ENCODE data around the gene GRK2.

The GRK2 gene

DNA sequence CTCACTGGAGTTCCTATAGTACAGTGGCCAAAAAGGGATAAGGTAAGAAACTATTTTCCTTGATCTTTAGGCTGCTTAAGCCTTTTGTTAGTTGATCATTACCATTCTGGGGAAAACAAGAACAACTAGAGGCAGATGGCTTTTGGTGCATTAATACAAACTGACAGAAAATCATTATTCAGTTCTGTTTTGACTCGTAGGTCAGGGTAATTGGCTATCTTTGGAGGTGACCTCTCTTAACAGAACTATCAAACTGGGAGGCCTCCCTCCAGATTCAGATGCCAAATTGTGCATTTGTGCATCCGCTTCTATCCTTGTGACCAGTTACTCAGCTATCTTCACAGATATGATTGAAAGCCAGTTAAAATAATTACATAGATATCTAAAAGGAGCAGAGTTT is 23.2 kb upstream of the GRK2 start:
- Histone ChIP-seq H3K27me3 (replicated peaks) (no peaks in the 10 kb centered on the region), H3K27ac (no peak overlapping the region), H3K4me3 (ENCODE audit: low read depth, low read length) (no peak overlapping the region), H3K36me3 (replicated peaks) (peaks cover 59% of the 10 kb centered on the region)
- TF ChIP-seq, protein P1, sequence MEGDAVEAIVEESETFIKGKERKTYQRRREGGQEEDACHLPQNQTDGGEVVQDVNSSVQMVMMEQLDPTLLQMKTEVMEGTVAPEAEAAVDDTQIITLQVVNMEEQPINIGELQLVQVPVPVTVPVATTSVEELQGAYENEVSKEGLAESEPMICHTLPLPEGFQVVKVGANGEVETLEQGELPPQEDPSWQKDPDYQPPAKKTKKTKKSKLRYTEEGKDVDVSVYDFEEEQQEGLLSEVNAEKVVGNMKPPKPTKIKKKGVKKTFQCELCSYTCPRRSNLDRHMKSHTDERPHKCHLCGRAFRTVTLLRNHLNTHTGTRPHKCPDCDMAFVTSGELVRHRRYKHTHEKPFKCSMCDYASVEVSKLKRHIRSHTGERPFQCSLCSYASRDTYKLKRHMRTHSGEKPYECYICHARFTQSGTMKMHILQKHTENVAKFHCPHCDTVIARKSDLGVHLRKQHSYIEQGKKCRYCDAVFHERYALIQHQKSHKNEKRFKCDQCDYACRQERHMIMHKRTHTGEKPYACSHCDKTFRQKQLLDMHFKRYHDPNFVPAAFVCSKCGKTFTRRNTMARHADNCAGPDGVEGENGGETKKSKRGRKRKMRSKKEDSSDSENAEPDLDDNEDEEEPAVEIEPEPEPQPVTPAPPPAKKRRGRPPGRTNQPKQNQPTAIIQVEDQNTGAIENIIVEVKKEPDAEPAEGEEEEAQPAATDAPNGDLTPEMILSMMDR (IDR thresholded peaks at IDR 0.05; ENCODE audit: low read depth, low read length, missing control alignments): no peak
- DNase-seq: no peak
- in situ Hi-C loops (cut with HindIII; ENCODE audit: low pct_ligation_motif_present, low sequenced_read_pairs): no loop called here

DNA sequence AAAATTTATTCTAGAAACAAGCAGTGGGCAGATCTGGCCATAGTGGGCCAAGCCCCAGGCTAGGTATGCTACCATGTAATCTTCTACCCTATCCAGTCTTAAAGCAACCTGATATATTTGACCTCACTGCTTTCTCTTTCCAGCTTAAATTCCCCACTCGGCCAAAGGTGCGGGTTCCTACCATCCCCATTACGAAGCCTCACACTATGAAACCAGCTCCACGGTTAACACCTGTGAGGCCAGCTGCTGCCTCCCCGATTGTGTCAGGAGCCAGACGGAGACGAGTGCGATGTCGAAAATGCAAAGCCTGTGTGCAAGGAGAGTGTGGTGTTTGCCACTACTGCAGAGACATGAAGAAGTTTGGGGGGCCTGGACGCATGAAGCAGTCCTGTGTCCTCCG is 21.2 kb upstream of the GRK2 start:
- in situ Hi-C loops (cut with HindIII; ENCODE audit: low pct_ligation_motif_present, low sequenced_read_pairs): no loop called here
- Histone ChIP-seq H3K27ac (no peak overlapping the region), H3K27me3 (replicated peaks) (no peaks in the 10 kb centered on the region), H3K36me3 (replicated peaks) (peaks cover 78% of the 10 kb centered on the region), H3K4me3 (ENCODE audit: low read depth, low read length) (no peak overlapping the region)
- TF ChIP-seq, protein P1 (IDR thresholded peaks at IDR 0.05; ENCODE audit: low read depth, low read length, missing control alignments): no peak
- no peak for DNase-seq

DNA sequence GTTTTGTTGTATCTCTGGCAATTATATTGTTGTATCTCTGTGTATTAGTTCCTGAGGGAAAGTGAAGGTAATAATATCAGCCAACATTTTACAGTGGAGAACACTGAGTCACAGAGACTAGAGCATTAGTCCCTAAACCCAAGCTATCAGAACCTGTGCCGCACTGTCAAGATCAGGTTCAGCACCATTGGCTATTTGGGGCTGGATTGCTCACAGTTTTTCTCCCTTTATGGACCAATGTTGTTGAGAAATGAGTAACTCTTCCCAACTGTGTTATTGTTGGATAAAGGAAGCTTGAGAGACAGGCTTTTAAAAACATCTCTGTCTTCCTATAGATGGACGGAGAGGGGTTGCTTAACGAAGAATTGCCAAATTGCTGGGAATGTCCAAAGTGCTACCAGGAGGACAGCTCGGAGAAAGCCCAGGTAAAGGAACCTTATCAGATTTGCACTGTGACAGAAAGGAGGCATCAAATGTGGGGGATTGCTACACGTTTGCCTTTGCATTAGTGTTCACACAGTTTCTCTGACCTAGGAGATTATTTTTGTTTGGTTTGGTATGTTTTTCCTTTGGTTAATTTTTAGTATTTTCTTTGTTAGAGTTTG is 18.2 kb upstream of the GRK2 start:
- Histone ChIP-seq H3K27ac (no peak overlapping the region), H3K4me3 (ENCODE audit: low read depth, low read length) (no peak overlapping the region), H3K36me3 (replicated peaks) (peaks cover 95% of the 10 kb centered on the region), H3K27me3 (replicated peaks) (no peaks in the 10 kb centered on the region)
- no peak for DNase-seq
- TF ChIP-seq, protein P1 (IDR thresholded peaks at IDR 0.05; ENCODE audit: low read depth, low read length, missing control alignments): no peak
- in situ Hi-C loops (cut with HindIII; ENCODE audit: low pct_ligation_motif_present, low sequenced_read_pairs): no loop called here

DNA sequence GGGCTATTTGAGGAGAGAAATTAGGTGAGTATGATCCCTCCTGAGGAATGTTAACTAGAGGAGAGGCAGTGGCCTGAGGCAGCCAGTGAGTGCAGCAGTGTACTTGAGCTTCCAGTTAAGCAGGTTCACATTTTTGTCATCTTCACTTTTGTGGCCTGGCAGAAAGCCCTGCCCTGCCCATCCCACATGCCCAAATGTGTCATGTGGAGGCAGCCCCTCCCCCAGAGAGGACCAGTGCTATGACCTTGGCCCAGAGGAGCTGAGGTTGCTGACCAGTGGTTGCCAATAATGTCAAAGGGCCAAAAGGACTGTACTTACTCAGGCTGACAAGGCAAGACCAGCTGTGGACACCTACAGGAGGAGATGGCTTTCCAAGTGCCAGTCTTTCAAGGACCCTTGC is 17.6 kb upstream of the GRK2 start:
- Histone ChIP-seq H3K36me3 (replicated peaks) (peaks cover 95% of the 10 kb centered on the region), H3K27me3 (replicated peaks) (no peaks in the 10 kb centered on the region), H3K4me3 (ENCODE audit: low read depth, low read length) (no peak overlapping the region), H3K27ac (no peak overlapping the region)
- in situ Hi-C loops (cut with HindIII; ENCODE audit: low pct_ligation_motif_present, low sequenced_read_pairs): no loop called here
- TF ChIP-seq, protein P1 (IDR thresholded peaks at IDR 0.05; ENCODE audit: low read depth, low read length, missing control alignments): no peak
- no peak for DNase-seq

DNA sequence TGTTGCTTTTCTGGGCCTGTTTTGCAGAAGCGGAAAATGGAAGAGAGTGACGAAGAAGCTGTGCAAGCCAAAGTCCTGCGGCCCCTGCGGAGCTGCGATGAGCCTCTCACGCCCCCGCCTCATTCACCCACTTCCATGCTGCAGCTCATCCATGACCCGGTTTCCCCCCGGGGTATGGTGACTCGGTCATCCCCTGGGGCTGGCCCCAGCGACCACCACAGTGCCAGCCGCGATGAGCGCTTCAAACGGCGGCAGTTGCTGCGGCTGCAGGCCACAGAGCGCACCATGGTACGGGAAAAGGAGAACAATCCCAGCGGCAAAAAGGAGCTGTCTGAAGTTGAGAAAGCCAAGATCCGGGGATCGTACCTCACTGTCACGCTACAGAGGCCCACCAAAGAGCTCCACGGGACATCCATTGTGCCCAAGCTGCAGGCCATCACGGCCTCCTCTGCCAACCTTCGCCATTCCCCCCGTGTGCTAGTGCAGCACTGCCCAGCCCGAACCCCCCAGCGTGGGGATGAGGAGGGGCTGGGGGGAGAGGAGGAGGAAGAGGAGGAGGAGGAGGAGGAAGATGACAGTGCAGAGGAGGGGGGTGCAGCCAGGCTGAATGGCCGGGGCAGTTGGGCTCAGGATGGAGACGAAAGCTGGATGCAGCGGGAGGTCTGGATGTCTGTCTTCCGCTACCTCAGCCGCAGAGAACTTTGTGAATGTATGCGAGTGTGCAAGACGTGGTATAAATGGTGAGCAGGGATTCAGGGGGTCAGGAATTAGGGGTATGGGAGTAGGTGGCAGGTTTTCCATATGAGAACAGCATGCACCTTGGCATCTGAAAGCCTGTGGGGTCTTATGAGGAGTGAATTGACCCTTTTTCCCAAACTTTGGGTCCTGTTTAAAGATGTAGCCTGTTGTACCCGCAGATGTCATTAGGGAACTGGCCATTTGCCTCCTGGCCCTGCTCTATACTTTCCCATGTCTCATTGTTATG is 15.9 kb upstream of the GRK2 start:
- DNase-seq: no peak
- TF ChIP-seq, protein P1 (IDR thresholded peaks at IDR 0.05; ENCODE audit: low read depth, low read length, missing control alignments): no peak
- no peaks in the 10 kb centered on the region for H3K27me3 ChIP-seq (replicated peaks)
- H3K36me3 ChIP-seq (replicated peaks): peaks cover 98% of the 10 kb centered on the region
- H3K27ac ChIP-seq: no peak overlapping the region
- in situ Hi-C loops (cut with HindIII; ENCODE audit: low pct_ligation_motif_present, low sequenced_read_pairs): no loop called here
- H3K4me3 ChIP-seq (ENCODE audit: low read depth, low read length): no peak overlapping the region
